ENCODE data around the gene LARGE1.

The LARGE1 gene

GRCh38 chr22:33867118-33867866, 53.0 kb downstream of the LARGE1 start:
- H3K9ac ChIP-seq (ENCODE audit: low read length), result no peak overlapping the region
- no peaks in the 10 kb centered on the region for H3F3A ChIP-seq (ENCODE audit: insufficient read depth)
- H3K4me2 ChIP-seq (ENCODE audit: low read depth, low read length, poor library complexity, severe bottlenecking), result no peak overlapping the region
- H3K9me3 ChIP-seq (ENCODE audit: insufficient read depth, low read length), result no peaks in the 10 kb centered on the region
- H2AFZ ChIP-seq (ENCODE audit: low read depth, low read length, severe bottlenecking), result no peak overlapping the region
- no peak overlapping the region for H3K4me3 ChIP-seq (ENCODE audit: insufficient read depth, low read length, poor library complexity, severe bottlenecking)
- H3K27ac ChIP-seq (ENCODE audit: low read depth, low read length), result no peak overlapping the region
- no peak for TF ChIP-seq CTCF (IDR thresholded peaks at IDR 0.05; ENCODE audit: insufficient read depth, low read length, poor library complexity, severe bottlenecking)
- no peak for TF ChIP-seq EZH2phosphoT487 (conservative IDR thresholded peaks at IDR 0.05; ENCODE audit: low read length)
- H3K36me3 ChIP-seq (ENCODE audit: low read length), result no peaks in the 10 kb centered on the region
- H4K20me1 ChIP-seq (ENCODE audit: low read depth, low read length), result no peaks in the 10 kb centered on the region
- H3K79me2 ChIP-seq (ENCODE audit: insufficient read depth, low read length), result no peaks in the 10 kb centered on the region
- no peaks in the 10 kb centered on the region for H3K9me2 ChIP-seq (replicated peaks; ENCODE audit: insufficient read depth, low read length)
- no peaks in the 10 kb centered on the region for H3K27me3 ChIP-seq (ENCODE audit: low read length)

- H4K20me1 ChIP-seq (ENCODE audit: low read depth, low read length), result no peaks in the 10 kb centered on the region
- no peak overlapping the region for H3K4me3 ChIP-seq (ENCODE audit: insufficient read depth, low read length, poor library complexity, severe bottlenecking)
- H3F3A ChIP-seq (ENCODE audit: insufficient read depth), result no peaks in the 10 kb centered on the region
- no peaks in the 10 kb centered on the region for H3K9me3 ChIP-seq (ENCODE audit: insufficient read depth, low read length)
- H3K36me3 ChIP-seq (ENCODE audit: low read length), result no peaks in the 10 kb centered on the region
- no peak overlapping the region for H3K9ac ChIP-seq (ENCODE audit: low read length)
- H3K4me2 ChIP-seq (ENCODE audit: low read depth, low read length, poor library complexity, severe bottlenecking), result no peak overlapping the region
- H3K27me3 ChIP-seq (ENCODE audit: low read length), result no peaks in the 10 kb centered on the region
- no peak overlapping the region for H3K27ac ChIP-seq (ENCODE audit: low read depth, low read length)
- no peak for TF ChIP-seq CTCF (IDR thresholded peaks at IDR 0.05; ENCODE audit: insufficient read depth, low read length, poor library complexity, severe bottlenecking)
- no peak for TF ChIP-seq EZH2phosphoT487 (conservative IDR thresholded peaks at IDR 0.05; ENCODE audit: low read length)
- H3K79me2 ChIP-seq (ENCODE audit: insufficient read depth, low read length), result no peaks in the 10 kb centered on the region
- no peak overlapping the region for H2AFZ ChIP-seq (ENCODE audit: low read depth, low read length, severe bottlenecking)
- no peaks in the 10 kb centered on the region for H3K9me2 ChIP-seq (replicated peaks; ENCODE audit: insufficient read depth, low read length)
Observed at GRCh38 chr22:33866511-33866910, 53.8 kb downstream of the LARGE1 start.

GRCh38 chr22:33865996-33866395, 54.3 kb downstream of the LARGE1 start:
- Histone ChIP-seq H3K27me3 (ENCODE audit: low read length) (no peaks in the 10 kb centered on the region), H3K36me3 (ENCODE audit: low read length) (no peaks in the 10 kb centered on the region), H3K79me2 (ENCODE audit: insufficient read depth, low read length) (no peaks in the 10 kb centered on the region), H3K4me2 (ENCODE audit: low read depth, low read length, poor library complexity, severe bottlenecking) (no peak overlapping the region), H2AFZ (ENCODE audit: low read depth, low read length, severe bottlenecking) (no peak overlapping the region), H3K9me3 (ENCODE audit: insufficient read depth, low read length) (no peaks in the 10 kb centered on the region), H3K9ac (ENCODE audit: low read length) (no peak overlapping the region), H3K4me3 (ENCODE audit: insufficient read depth, low read length, poor library complexity, severe bottlenecking) (no peak overlapping the region), H4K20me1 (ENCODE audit: low read depth, low read length) (no peaks in the 10 kb centered on the region), H3K9me2 (replicated peaks; ENCODE audit: insufficient read depth, low read length) (no peaks in the 10 kb centered on the region), H3F3A (ENCODE audit: insufficient read depth) (no peaks in the 10 kb centered on the region), H3K27ac (ENCODE audit: low read depth, low read length) (no peak overlapping the region)
- TF ChIP-seq EZH2phosphoT487 (conservative IDR thresholded peaks at IDR 0.05; ENCODE audit: low read length), result no peak
- no peak for TF ChIP-seq CTCF (IDR thresholded peaks at IDR 0.05; ENCODE audit: insufficient read depth, low read length, poor library complexity, severe bottlenecking)

All from SU-DHL-6 (cell line).